Body of pancreas (tissue), 4 donors: ENCODE measurements around the gene GRAMD1C.

Experiments used
- CTCF ChIP-seq, 7 experiments: fragments of 450-650 bp in 4 of 7; fragments of 200-600 bp in 3 of 7; sonication (generic) in 3 of 7; IDR thresholded peaks; one replicate each; pipeline ENCODE4 v1.5.1; 2016 to 2019; ENCODE audit warnings: antibody characterized with exemption in 7 of 7
- POLR2A ChIP-seq, 3 donors: fragments of 450-650 bp; IDR thresholded peaks; one replicate each; pipeline ENCODE4 v1.6.1; 2016; ENCODE audit warnings: antibody characterized with exemption in 3 of 3, mild to moderate bottlenecking in 2 of 3

- no peak for TF ChIP-seq CTCF (IDR thresholded peaks at IDR 0.05)
- no peak for TF ChIP-seq POLR2A (IDR thresholded peaks at IDR 0.05)
Measured at GRCh38 chr3:113952921-113953320, 114.3 kb downstream of the GRAMD1C start.
